Measurements from ENCODE around the gene MGAT4D. TPM values are rescaled to one million over a fixed set of nuclear protein-coding genes. Genes with fewer than 3 reads are reported as not detected.

MGAT4D gene
- total RNA-seq, 1 experiment from 2014 or later: not detected

DNA sequence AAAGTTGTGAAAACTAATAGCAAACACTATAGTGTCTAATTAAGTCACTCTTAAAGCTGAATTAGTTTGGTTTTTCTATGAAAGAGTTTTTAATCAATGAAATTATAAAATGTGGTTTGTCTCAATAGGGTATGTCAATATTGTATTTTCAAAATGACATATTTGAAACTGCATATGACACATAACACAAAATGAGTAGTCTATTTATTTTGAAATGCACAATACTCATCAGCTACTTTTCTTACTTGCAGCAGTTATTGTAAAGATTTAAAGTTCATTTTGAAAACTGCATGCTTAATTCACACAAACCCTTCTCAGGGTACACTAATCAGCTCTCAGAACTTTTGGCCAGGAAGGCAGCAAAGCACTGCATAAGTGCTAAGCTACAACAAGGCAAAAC, 91.8 kb downstream of the MGAT4D start:
- no peak overlapping the region for H3K9ac ChIP-seq (ENCODE audit: low read length)
- intact Hi-C loops (cut with micrococcal nuclease): no loop called here
- H3K79me2 ChIP-seq (ENCODE audit: insufficient read depth, low read length): no peaks in the 10 kb centered on the region
- H3K9me3 ChIP-seq (ENCODE audit: control insufficient read depth in 1 of 2, insufficient read depth in 1 of 2, low read depth in 1 of 2, low read length in 2 of 2): no peaks in the 10 kb centered on the region
- H3K27ac ChIP-seq (ENCODE audit: low read depth, low read length): no peak overlapping the region
- no peak overlapping the region for H3K4me3 ChIP-seq (replicated peaks in 1 of 2; ENCODE audit: low read depth in 1 of 2, low read length in 2 of 2)
- H2AFZ ChIP-seq (ENCODE audit: low read depth, low read length, poor library complexity, severe bottlenecking): no peak overlapping the region
- CTCF ChIA-PET: no interaction called here
- TF ChIP-seq POLR2AphosphoS5 (IDR thresholded peaks at IDR 0.05; ENCODE audit: low read depth, low read length): no peak
- no peak for TF ChIP-seq ZFX (IDR thresholded peaks at IDR 0.05)
- TF ChIP-seq, protein P1, sequence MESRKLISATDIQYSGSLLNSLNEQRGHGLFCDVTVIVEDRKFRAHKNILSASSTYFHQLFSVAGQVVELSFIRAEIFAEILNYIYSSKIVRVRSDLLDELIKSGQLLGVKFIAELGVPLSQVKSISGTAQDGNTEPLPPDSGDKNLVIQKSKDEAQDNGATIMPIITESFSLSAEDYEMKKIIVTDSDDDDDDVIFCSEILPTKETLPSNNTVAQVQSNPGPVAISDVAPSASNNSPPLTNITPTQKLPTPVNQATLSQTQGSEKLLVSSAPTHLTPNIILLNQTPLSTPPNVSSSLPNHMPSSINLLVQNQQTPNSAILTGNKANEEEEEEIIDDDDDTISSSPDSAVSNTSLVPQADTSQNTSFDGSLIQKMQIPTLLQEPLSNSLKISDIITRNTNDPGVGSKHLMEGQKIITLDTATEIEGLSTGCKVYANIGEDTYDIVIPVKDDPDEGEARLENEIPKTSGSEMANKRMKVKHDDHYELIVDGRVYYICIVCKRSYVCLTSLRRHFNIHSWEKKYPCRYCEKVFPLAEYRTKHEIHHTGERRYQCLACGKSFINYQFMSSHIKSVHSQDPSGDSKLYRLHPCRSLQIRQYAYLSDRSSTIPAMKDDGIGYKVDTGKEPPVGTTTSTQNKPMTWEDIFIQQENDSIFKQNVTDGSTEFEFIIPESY (IDR thresholded peaks at IDR 0.05; ENCODE audit: extremely low read depth, insufficient replicate concordance, low read length): no peak
- TF ChIP-seq TCF7L2 (IDR thresholded peaks at IDR 0.05; ENCODE audit: borderline replicate concordance, extremely low read depth, insufficient read depth, insufficient read length): no peak
- no peak for TF ChIP-seq SP1 (IDR thresholded peaks at IDR 0.05; ENCODE audit: low read depth)
- no peak for TF ChIP-seq EGR1 (IDR thresholded peaks at IDR 0.05; ENCODE audit: low read depth)
- TF ChIP-seq FOSL1 (IDR thresholded peaks at IDR 0.05; ENCODE audit: low read depth): no peak
- no peak for TF ChIP-seq CEBPB (IDR thresholded peaks at IDR 0.05; ENCODE audit: low read depth)
- no peak for TF ChIP-seq JUND (IDR thresholded peaks at IDR 0.05)
- TF ChIP-seq ELF1 (IDR thresholded peaks at IDR 0.05; ENCODE audit: borderline replicate concordance, low read depth): no peak
- no peak for TF ChIP-seq RAD21 (IDR thresholded peaks at IDR 0.05; ENCODE audit: low read depth)
- TF ChIP-seq, protein P2, sequence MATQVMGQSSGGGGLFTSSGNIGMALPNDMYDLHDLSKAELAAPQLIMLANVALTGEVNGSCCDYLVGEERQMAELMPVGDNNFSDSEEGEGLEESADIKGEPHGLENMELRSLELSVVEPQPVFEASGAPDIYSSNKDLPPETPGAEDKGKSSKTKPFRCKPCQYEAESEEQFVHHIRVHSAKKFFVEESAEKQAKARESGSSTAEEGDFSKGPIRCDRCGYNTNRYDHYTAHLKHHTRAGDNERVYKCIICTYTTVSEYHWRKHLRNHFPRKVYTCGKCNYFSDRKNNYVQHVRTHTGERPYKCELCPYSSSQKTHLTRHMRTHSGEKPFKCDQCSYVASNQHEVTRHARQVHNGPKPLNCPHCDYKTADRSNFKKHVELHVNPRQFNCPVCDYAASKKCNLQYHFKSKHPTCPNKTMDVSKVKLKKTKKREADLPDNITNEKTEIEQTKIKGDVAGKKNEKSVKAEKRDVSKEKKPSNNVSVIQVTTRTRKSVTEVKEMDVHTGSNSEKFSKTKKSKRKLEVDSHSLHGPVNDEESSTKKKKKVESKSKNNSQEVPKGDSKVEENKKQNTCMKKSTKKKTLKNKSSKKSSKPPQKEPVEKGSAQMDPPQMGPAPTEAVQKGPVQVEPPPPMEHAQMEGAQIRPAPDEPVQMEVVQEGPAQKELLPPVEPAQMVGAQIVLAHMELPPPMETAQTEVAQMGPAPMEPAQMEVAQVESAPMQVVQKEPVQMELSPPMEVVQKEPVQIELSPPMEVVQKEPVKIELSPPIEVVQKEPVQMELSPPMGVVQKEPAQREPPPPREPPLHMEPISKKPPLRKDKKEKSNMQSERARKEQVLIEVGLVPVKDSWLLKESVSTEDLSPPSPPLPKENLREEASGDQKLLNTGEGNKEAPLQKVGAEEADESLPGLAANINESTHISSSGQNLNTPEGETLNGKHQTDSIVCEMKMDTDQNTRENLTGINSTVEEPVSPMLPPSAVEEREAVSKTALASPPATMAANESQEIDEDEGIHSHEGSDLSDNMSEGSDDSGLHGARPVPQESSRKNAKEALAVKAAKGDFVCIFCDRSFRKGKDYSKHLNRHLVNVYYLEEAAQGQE (IDR thresholded peaks at IDR 0.05; ENCODE audit: low read depth): no peak
- no peak for TF ChIP-seq ATF3 (IDR thresholded peaks at IDR 0.05)
- TF ChIP-seq CBX3 (IDR thresholded peaks at IDR 0.05; ENCODE audit: low read depth): no peak
- no peak for TF ChIP-seq YY1 (IDR thresholded peaks at IDR 0.05; ENCODE audit: extremely low read depth, insufficient replicate concordance, low read depth, low read length)
- TF ChIP-seq POLR2A (IDR thresholded peaks at IDR 0.05; ENCODE audit: borderline replicate concordance, extremely low read depth, insufficient read depth, insufficient read length): no peak
- H3K4me2 ChIP-seq (ENCODE audit: low read length): no peak overlapping the region
- no peak for DNase-seq (ENCODE audit: low read depth, low spot score)
- POLR2A ChIA-PET: no interaction called here
- no peaks in the 10 kb centered on the region for H3K36me3 ChIP-seq (ENCODE audit: control insufficient read depth in 1 of 2, insufficient read depth in 2 of 2, low read length in 2 of 2)
- H4K20me1 ChIP-seq (ENCODE audit: insufficient read depth): no peaks in the 10 kb centered on the region
- RAD21 ChIA-PET (ENCODE audit: low non-redundant PET in 1 of 2, low total read pairs in 2 of 2, uncharacterized antibody in 2 of 2, unreplicated experiment in 2 of 2): no interaction called here
- BruUV-seq (replicated peaks): no TSS peak
- ATAC-seq: no peak
- H3K4me1 ChIP-seq (ENCODE audit: control insufficient read depth in 1 of 2, insufficient read depth in 2 of 2, low read length in 2 of 2): no peaks in the 10 kb centered on the region
- no peaks in the 10 kb centered on the region for H3K9me2 ChIP-seq (ENCODE audit: insufficient read depth)
- H3K27me3 ChIP-seq (ENCODE audit: insufficient read depth, low read length): no peaks in the 10 kb centered on the region

All from HCT116 (cell line).